HepG2 (cell line): ENCODE results near the gene KRTAP5-4. TPM values are rescaled to one million over a fixed set of nuclear protein-coding genes. Genes with fewer than 3 reads are reported as not detected.

ENCODE experiments used
- CEBPG ChIP-seq: IDR thresholded peaks from 2 replicates; pipeline ENCODE4 v1.6.1; 2016
- HHEX ChIP-seq: IDR thresholded peaks from 2 replicates; pipeline ENCODE4 v1.6.1; 2016; ENCODE audit warnings: control low read depth
- HNRNPL ChIP-seq: fragments of 200-400 bp; formaldehyde crosslinking; IDR thresholded peaks from 2 replicates; pipeline ENCODE4 v1.6.1; 2017; ENCODE audit warnings: mild to moderate bottlenecking, low read depth, low read length
- KAT7 ChIP-seq: IDR thresholded peaks from 2 replicates; pipeline ENCODE4 v1.6.1; 2018; ENCODE audit warnings: borderline replicate concordance, missing compliant biosample characterization
- KLF6 ChIP-seq: IDR thresholded peaks from 2 replicates; pipeline ENCODE4 v1.8.0; 2016; ENCODE audit warnings: missing biosample characterization, missing genetic modification reagents
- MEIS2 ChIP-seq: sonication (generic); formaldehyde crosslinking; IDR thresholded peaks from 2 replicates; pipeline ENCODE4 v1.9.0; 2021; ENCODE audit warnings: mild to moderate bottlenecking, missing genetic modification reagents
- NBN ChIP-seq: fragments of 450-650 bp; conservative IDR thresholded peaks from 2 replicates; pipeline ENCODE4 v1.6.1; 2017
- POLR2A ChIP-seq, 2 experiments: IDR thresholded peaks; 2 replicates each; pipeline ENCODE4 v1.6.1; 2011; ENCODE audit warnings: low read depth in 2 of 2, low read length in 2 of 2, mild to moderate bottlenecking in 1 of 2, moderate library complexity in 1 of 2; ENCODE audit not compliant: insufficient read depth in 1 of 2
- SPEN ChIP-seq: sonication (generic); formaldehyde crosslinking; IDR thresholded peaks from 2 replicates; pipeline ENCODE4 v1.5.1; 2020; ENCODE audit warnings: low read depth, mild to moderate bottlenecking, missing genetic modification reagents
- ZNF263 ChIP-seq: sonication (generic); formaldehyde crosslinking; IDR thresholded peaks from 2 replicates; pipeline ENCODE4 v1.4.0; 2020; ENCODE audit warnings: missing genetic modification reagents
- ZNF777 ChIP-seq: sonication (generic); formaldehyde crosslinking; IDR thresholded peaks from 2 replicates; pipeline ENCODE4 v1.4.0; 2020; ENCODE audit warnings: missing genetic modification reagents
- ZSCAN25 ChIP-seq: sonication (generic); formaldehyde crosslinking; IDR thresholded peaks from 2 replicates; pipeline ENCODE4 v1.8.0; 2022; ENCODE audit warnings: mild to moderate bottlenecking, missing genetic modification reagents
- polyA plus RNA-seq, 8 experiments: library from polyadenylated mRNA; depleted of rRNA in 3 of 8; stranded (reverse) in 7 of 8; unstranded in 1 of 8; fragments of >200 nt; fragmentation: Illumina TruSeq in 4 of 8; extraction: Trizol in 4 of 8; gene quantifications; 2 replicates each; pipeline versions ENCODE4 v1.2.1 to v1.2.3, GENCODE V29; 2011 to 2016; ENCODE audit warnings: low read depth in 4 of 8, missing spikeins in 1 of 8, mixed read lengths in 1 of 8; ENCODE audit not compliant: insufficient read depth in 1 of 8
- total RNA-seq, 5 experiments: library from RNA; depleted of rRNA; stranded (reverse); fragments of >200 nt; fragmentation: Illumina TruSeq; extraction: Trizol; gene quantifications; 2 replicates each; pipeline ENCODE4 v1.2.3, GENCODE V29; 2016; ENCODE audit warnings: low read depth in 1 of 5
- TF ChIP-seq, protein P1 (sequence below): sonication (generic); formaldehyde crosslinking; IDR thresholded peaks from 2 replicates; pipeline ENCODE4 v1.8.0; 2022; ENCODE audit warnings: missing genetic modification reagents, mild to moderate bottlenecking, borderline replicate concordance
- TF ChIP-seq, protein P2 (sequence below): IDR thresholded peaks from 2 replicates; pipeline ENCODE4 v1.4.0; 2020; ENCODE audit warnings: mild to moderate bottlenecking, missing genetic modification reagents
- TF ChIP-seq, protein P3 (sequence below): sonication (generic); formaldehyde crosslinking; IDR thresholded peaks from 2 replicates; pipeline ENCODE4 v1.4.0; 2020; ENCODE audit warnings: missing genetic modification reagents
- TF ChIP-seq, protein P4 (sequence below): sonication (generic); formaldehyde crosslinking; IDR thresholded peaks from 2 replicates; pipeline ENCODE4 v1.5.0; 2020; ENCODE audit warnings: missing genetic modification reagents
- TF ChIP-seq, protein P5 (sequence below): sonication (generic); formaldehyde crosslinking; IDR thresholded peaks from 2 replicates; pipeline ENCODE4 v1.8.1; 2023; ENCODE audit warnings: mild to moderate bottlenecking, moderate library complexity, missing genetic modification reagents

KRTAP5-4 gene
- total and polyA plus RNA-seq, 2 of the 13 experiments (the other 11 are each of a cell fraction or from before 2014, with no cell fraction given) = not detected

DNA sequence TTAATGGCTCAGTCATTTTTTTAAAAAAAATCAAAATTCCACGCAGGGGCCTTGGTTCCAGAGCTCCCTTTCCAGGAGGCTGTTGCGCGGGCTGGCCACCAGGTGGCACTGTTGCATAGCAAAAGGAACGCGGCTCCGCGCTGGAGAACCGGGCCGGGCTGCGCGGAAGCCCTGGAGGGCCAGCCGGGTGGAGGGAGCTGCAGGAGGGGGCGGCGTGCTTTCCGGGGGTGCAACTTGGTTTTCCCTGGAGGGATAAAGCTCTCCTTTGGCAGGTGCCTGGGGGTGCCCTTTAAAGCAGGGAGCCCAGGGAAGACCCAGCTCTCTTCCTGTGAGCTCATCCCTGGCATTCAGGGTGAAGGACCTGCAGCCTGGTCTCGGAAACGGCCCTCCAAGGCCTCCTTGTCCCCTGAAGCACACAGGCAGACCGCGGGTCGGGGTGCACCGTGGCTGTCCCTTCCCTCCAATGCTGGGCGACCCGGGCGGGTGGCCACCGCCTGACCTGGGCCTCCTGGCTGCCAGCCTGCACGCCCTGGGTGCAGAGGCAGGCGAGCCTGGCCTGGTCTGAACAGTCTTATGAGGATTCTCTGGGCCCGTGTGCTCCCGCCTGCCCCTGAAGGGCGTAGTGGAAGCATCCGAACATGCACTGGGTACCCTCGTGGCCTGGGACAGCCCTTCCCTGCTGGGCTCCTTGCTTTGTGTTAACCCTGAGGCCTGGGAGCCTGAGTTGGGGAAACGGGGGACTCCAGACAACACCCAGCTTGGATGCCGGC is 31.0 kb upstream of the KRTAP5-4 start (continued):
- TF ChIP-seq SPEN (CRISPR knock-in tag) (peak; percentile 43; the same call in 1 of the 2 replicates), MEIS2 (peak; percentile 69), ZSCAN25 (peak; percentile 86), POLR2A (IDR thresholded peaks at IDR 0.05; ENCODE audit: insufficient read depth in 1 of 2, low read depth in 2 of 2, low read length in 2 of 2) (no peak), ZNF263 (0 out of 2 replicates have a peak, but pooled peaks have one; percentile 37), KAT7 (CRISPR knock-in tag) (peak; percentile 38; the same call in 1 of the 2 replicates), KLF6 (CRISPR knock-in tag) (peak; percentile 70; the same call in 1 of the 2 replicates), NBN (no peak), ZNF777 (no peak), HHEX (CRISPR knock-in tag) (no peak), HNRNPL (no peak), CEBPG (CRISPR knock-in tag) (no peak)
- TF ChIP-seq, protein P1, sequence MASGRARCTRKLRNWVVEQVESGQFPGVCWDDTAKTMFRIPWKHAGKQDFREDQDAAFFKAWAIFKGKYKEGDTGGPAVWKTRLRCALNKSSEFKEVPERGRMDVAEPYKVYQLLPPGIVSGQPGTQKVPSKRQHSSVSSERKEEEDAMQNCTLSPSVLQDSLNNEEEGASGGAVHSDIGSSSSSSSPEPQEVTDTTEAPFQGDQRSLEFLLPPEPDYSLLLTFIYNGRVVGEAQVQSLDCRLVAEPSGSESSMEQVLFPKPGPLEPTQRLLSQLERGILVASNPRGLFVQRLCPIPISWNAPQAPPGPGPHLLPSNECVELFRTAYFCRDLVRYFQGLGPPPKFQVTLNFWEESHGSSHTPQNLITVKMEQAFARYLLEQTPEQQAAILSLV (CRISPR knock-in tag) = peak; percentile 37
- TF ChIP-seq, protein P2, sequence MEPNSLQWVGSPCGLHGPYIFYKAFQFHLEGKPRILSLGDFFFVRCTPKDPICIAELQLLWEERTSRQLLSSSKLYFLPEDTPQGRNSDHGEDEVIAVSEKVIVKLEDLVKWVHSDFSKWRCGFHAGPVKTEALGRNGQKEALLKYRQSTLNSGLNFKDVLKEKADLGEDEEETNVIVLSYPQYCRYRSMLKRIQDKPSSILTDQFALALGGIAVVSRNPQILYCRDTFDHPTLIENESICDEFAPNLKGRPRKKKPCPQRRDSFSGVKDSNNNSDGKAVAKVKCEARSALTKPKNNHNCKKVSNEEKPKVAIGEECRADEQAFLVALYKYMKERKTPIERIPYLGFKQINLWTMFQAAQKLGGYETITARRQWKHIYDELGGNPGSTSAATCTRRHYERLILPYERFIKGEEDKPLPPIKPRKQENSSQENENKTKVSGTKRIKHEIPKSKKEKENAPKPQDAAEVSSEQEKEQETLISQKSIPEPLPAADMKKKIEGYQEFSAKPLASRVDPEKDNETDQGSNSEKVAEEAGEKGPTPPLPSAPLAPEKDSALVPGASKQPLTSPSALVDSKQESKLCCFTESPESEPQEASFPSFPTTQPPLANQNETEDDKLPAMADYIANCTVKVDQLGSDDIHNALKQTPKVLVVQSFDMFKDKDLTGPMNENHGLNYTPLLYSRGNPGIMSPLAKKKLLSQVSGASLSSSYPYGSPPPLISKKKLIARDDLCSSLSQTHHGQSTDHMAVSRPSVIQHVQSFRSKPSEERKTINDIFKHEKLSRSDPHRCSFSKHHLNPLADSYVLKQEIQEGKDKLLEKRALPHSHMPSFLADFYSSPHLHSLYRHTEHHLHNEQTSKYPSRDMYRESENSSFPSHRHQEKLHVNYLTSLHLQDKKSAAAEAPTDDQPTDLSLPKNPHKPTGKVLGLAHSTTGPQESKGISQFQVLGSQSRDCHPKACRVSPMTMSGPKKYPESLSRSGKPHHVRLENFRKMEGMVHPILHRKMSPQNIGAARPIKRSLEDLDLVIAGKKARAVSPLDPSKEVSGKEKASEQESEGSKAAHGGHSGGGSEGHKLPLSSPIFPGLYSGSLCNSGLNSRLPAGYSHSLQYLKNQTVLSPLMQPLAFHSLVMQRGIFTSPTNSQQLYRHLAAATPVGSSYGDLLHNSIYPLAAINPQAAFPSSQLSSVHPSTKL = no peak; the same call in 1 of the 2 replicates
- TF ChIP-seq, protein P3, sequence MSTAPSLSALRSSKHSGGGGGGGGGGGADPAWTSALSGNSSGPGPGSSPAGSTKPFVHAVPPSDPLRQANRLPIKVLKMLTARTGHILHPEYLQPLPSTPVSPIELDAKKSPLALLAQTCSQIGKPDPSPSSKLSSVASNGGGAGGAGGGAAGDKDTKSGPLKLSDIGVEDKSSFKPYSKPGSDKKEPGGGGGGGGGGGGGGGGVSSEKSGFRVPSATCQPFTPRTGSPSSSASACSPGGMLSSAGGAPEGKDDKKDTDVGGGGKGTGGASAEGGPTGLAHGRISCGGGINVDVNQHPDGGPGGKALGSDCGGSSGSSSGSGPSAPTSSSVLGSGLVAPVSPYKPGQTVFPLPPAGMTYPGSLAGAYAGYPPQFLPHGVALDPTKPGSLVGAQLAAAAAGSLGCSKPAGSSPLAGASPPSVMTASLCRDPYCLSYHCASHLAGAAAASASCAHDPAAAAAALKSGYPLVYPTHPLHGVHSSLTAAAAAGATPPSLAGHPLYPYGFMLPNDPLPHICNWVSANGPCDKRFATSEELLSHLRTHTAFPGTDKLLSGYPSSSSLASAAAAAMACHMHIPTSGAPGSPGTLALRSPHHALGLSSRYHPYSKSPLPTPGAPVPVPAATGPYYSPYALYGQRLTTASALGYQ (CRISPR knock-in tag) = no peak
- TF ChIP-seq, protein P4, sequence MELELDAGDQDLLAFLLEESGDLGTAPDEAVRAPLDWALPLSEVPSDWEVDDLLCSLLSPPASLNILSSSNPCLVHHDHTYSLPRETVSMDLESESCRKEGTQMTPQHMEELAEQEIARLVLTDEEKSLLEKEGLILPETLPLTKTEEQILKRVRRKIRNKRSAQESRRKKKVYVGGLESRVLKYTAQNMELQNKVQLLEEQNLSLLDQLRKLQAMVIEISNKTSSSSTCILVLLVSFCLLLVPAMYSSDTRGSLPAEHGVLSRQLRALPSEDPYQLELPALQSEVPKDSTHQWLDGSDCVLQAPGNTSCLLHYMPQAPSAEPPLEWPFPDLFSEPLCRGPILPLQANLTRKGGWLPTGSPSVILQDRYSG = no peak
- TF ChIP-seq, protein P5, sequence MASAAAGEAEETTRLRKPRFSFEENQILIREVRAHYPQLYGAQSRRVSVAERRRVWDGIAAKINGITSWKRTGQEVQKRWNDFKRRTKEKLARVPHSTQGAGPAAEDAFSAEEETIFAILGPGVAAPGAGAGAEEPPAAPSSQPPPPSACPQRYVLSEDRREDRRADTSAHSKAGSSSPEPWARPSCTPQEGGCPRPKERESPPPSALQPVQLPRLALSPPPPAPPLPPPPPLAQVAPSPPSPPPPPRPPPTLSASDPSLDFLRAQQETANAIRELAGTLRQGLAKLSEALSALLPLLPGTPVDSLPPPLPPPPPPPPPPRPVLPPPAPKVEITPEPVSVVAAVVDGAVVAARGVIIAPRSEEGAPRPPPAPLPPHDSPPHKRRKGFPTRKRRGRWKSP (CRISPR knock-in tag) = 0 out of 2 replicates have a peak, but pooled peaks have one; percentile 61
